ENCODE data around the gene ZBTB32. TPM values are rescaled to one million over a fixed set of nuclear protein-coding genes. Genes with fewer than 3 reads are reported as not detected.
"Not testable (repeated sequence)": the region's sequence is repeated elsewhere in the genome, so short reads cannot be mapped to it uniquely, and the experiment has no call there.

Gene ZBTB32
- total RNA-seq, 1 experiment from 2014 or later, result not detected

DNA sequence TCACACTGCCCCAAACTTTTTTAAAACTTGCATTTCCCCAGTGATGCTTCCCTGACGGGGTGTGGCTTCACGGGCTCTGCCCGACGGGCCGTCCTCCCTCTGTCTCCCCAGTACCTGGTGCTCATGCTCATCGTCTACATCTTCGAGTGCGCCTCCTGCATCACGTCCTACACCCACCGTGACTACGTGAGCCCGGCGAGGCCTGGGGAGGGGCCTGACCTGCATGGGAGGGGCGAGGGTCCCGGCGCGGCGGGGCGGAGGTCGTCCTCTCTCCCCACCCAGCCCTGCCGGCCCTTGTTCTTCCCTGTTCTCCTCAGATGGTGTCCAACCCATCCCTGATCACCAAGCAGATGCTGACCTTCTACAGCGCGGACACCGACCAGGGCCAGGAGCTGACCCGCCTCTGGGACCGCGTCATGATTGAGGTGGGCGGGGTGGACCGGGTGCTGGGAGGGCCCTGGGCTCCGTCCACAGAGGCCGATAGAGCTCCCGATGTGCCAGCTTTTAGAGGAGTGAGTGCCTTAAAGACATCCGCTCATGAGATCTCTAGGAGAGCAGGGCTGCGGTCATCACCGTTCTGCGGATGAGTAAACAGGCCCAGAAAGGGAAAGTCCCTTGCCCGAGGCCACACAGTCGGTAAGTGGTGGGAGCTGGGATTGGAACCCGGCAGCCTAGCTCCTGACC is 31.1 kb upstream of the ZBTB32 start:
- Histone ChIP-seq H3K27ac (no peak overlapping the region), H3K9me3 (replicated peaks) (no peaks in the 10 kb centered on the region), H3K27me3 (replicated peaks) (peaks cover 8% of the 10 kb centered on the region), H3K36me3 (no peaks in the 10 kb centered on the region), H3K4me1 (replicated peaks) (peaks cover 6% of the 10 kb centered on the region; the same call in 1 of the 2 replicates), H3K4me3 (peak overlapping the region; percentile 19)
- peak; percentile 39 to 59 for DNase-seq (ENCODE audit: low read depth in 1 of 2, low spot score in 2 of 2)

DNA sequence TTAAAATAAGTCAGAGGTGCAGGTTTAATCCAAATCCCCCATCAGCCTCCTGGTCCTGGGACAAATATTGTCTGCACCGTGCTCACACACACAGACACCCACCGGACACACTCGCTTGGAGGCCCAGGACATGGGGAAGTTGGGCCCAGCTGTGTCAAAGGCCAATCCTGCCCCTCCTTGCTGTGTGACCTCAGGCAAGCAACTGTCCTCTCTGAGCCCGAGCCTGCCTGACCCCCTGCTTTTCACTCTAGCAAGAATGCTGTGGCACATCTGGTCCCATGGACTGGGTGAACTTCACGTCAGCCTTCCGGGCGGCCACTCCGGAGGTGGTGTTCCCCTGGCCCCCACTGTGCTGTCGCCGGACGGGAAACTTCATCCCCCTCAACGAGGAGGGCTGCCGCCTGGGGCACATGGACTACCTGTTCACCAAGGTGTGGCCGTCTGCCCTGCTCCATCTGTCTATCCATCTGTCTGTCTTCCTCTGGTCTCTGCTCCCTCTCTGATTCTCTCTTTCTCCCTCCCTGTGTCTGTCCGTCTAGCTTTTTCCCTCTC is 28.7 kb upstream of the ZBTB32 start:
- Histone ChIP-seq H3K9me3 (replicated peaks) (no peaks in the 10 kb centered on the region), H3K27me3 (replicated peaks) (peaks cover 8% of the 10 kb centered on the region), H3K4me1 (replicated peaks) (peaks cover 6% of the 10 kb centered on the region; the same call in 1 of the 2 replicates), H3K36me3 (no peaks in the 10 kb centered on the region), H3K27ac (no peak overlapping the region), H3K4me3 (no peak overlapping the region)
- no peak for DNase-seq (ENCODE audit: low read depth in 1 of 2, low spot score in 2 of 2)

DNA sequence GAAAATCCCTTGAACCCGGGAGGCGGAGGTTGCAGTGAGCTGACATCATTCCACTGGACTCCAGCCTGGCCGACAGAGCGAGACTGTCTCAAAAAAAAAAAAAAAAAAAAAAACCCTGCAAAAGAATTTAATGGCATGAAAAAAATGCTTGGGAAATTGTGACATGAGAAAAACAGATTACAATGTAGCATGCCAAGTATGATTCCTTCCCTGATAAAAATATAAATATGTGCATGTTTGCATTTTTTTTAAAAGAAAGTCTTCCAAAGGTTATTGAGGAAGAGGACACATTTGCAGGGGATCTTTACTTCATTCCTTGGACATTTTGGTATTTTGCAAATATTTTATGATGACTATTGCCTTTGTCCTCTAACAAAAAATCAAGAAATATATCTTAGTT is 14.5 kb upstream of the ZBTB32 start:
- no peaks in the 10 kb centered on the region for H3K4me1 ChIP-seq (replicated peaks)
- no peak overlapping the region for H3K4me3 ChIP-seq
- DNase-seq (ENCODE audit: low read depth in 1 of 2, low spot score in 2 of 2), result no peak
- H3K9me3 ChIP-seq (replicated peaks), result no peaks in the 10 kb centered on the region
- no peak overlapping the region for H3K27ac ChIP-seq
- 0 out of 2 replicates have a peak, but pooled peaks cover 4% of the 10 kb centered on the region for H3K27me3 ChIP-seq (replicated peaks)
- H3K36me3 ChIP-seq, result no peaks in the 10 kb centered on the region

DNA sequence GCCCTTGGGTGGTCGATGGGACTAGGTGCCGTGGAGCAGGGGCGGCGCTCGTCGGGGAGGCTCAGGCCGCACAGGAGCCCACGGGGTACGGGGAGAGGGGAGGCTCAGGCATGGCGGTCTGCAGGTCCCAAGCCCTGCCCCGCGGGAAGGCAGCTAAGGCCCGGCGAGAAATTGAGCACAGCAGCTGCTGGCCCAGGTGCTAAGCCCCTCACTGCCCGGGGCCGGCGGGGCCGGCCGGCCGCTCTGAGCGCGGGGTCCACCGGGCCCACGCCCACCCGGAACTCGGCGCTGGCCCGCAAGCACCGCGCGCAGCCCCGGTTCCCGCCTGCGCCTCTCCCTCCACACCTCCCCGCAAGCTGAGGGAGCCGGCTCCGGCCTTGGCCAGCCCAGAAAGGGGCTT is 13.3 kb upstream of the ZBTB32 start:
- not testable (repeated sequence) for H3K27ac ChIP-seq; DNase-seq (ENCODE audit: low read depth in 1 of 2, low spot score in 2 of 2); H3K4me3 ChIP-seq; H3K27me3 ChIP-seq (replicated peaks); H3K4me1 ChIP-seq (replicated peaks); H3K36me3 ChIP-seq; H3K9me3 ChIP-seq (replicated peaks)

DNA sequence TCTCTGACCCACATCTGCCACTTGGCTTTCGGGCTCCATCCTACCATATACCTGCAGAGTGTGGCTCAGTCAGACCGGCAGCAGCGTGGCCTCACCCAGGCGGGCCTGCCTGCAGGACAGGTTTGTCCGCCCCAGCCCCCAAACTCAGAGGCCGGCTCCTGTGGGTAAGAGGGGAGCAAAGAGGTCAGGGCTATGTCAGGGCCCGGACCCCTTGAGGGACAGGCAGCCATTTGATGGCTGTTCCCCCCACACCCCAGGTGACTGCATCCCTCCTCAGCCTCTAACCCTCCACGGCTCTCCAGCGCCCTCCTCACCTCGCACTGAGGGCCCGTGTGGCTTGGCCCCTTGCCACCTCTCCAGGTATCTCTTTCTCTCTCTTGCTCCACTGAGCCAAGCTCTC is 12.3 kb upstream of the ZBTB32 start:
- H3K27ac ChIP-seq, result no peak overlapping the region
- H3K9me3 ChIP-seq (replicated peaks), result no peaks in the 10 kb centered on the region
- H3K36me3 ChIP-seq, result no peaks in the 10 kb centered on the region
- 0 out of 2 replicates have a peak, but pooled peaks cover 4% of the 10 kb centered on the region for H3K27me3 ChIP-seq (replicated peaks)
- H3K4me1 ChIP-seq (replicated peaks), result no peaks in the 10 kb centered on the region
- no peak for DNase-seq (ENCODE audit: low read depth in 1 of 2, low spot score in 2 of 2)
- no peak overlapping the region for H3K4me3 ChIP-seq

DNA sequence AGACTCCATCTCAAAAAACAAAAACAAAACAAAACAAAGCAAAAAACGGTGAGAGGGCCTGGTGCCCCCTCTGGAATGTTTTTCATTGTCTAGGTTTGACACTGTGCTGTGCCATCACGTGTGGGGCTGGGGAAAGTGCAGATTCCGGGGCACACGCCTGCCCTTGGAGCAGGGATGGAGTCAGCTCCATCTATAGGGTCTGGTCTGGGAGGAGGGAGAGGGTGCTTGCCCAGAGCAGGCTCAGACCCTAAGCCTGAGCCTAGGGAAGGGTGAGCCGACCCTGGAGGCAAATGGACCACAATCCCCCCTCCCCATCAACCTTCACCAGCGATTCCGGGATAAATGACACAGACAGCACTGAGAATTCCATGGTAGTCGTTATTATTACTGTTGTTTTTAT is 10.9 kb upstream of the ZBTB32 start:
- Histone ChIP-seq H3K27ac (no peak overlapping the region), H3K4me3 (no peak overlapping the region), H3K4me1 (replicated peaks) (no peaks in the 10 kb centered on the region), H3K9me3 (replicated peaks) (no peaks in the 10 kb centered on the region), H3K27me3 (replicated peaks) (0 out of 2 replicates have a peak, but pooled peaks cover 2% of the 10 kb centered on the region), H3K36me3 (no peaks in the 10 kb centered on the region)
- no peak for DNase-seq (ENCODE audit: low read depth in 1 of 2, low spot score in 2 of 2)

DNA sequence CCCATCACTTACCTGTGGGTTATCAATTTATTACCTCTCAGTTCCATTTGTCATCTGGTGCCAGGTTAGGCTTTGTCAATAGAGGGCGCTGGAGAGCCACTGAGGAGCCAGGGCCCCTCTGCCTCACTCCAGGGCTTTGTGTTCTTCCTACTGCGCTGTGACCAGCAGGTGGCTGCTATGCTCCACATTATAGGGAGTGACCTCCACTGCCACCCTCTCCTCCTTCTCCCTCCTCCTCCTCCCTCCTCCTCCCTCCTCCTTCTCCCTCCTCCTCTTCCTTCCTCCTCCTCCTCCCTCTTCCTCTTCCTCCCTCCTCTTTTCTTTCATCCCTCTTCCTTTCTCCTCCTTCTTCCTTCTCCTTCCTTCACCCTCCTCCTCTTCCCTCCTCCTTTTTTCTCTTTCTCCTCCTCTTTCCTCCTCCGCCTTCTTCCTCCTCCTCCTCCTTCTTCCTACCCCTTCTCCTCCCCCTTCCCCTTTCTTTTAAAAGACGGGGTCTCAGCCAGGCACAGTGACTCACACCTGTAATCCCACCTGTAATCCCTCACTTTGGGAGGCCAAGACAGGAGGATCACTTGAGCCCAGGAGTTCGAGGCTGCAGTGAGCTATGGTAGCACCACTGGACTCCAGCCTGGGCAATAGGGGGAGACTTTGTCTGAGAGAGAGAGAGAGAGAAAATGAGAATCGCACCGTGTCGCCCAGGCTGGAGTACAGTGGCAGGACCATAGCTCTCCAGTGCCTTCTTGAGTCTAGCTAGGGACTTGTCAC is 10.3 kb upstream of the ZBTB32 start:
- Histone ChIP-seq H3K27me3 (replicated peaks) (no peaks in the 10 kb centered on the region), H3K27ac (no peak overlapping the region), H3K36me3 (no peaks in the 10 kb centered on the region), H3K4me3 (no peak overlapping the region), H3K9me3 (replicated peaks) (no peaks in the 10 kb centered on the region), H3K4me1 (replicated peaks) (no peaks in the 10 kb centered on the region)
- DNase-seq (ENCODE audit: low read depth in 1 of 2, low spot score in 2 of 2), result peak; percentile 58 to 85

DNA sequence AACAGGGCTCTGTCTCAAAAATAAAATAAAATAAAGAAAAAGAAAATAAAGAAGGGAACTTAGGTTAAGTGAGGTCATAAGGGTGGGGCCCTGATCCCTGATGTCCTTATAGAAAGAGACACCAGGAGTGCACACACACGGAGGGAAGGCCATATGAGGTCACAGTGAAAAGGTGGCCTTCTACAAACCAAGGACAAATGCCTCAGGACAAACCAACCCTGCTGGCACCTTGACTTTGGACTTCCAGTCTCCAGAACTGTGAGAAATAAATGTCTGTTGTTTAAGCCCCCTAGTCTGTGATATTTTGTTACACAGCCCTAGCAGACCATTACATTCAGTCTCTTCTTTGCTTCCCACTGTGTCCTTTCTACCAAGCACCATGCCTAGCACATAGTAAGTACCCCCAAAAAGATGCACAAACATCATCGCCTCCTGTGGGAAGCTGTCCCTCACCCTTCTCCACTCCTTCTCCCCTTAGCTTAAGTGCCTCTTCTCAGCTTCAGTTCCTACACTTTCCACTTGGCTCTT is 8.4 kb upstream of the ZBTB32 start:
- no peaks in the 10 kb centered on the region for H3K9me3 ChIP-seq (replicated peaks)
- no peaks in the 10 kb centered on the region for H3K27me3 ChIP-seq (replicated peaks)
- H3K27ac ChIP-seq, result no peak overlapping the region
- H3K36me3 ChIP-seq, result no peaks in the 10 kb centered on the region
- no peak overlapping the region for H3K4me3 ChIP-seq
- no peak for DNase-seq (ENCODE audit: low read depth in 1 of 2, low spot score in 2 of 2)
- H3K4me1 ChIP-seq (replicated peaks), result no peaks in the 10 kb centered on the region

DNA sequence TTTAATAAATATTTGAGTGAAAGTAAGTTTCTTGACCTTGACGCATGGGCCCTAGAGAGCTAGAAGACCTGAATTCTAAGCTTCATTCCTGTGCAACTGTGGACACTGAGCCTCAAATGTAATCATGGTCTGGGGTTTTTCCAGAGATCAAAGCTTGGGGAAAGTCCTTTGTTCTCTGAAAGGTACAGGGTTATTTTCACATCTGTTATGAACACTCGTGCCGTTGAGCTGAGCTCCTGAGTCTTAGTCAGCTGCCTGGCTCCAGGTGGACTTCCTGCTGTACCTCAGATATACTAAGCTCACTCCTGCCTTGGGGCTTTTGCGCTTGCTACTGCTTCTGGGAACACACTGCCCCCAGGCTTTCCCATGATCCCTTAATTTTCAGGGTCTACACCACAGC is 7.5 kb upstream of the ZBTB32 start:
- no peak for DNase-seq (ENCODE audit: low read depth in 1 of 2, low spot score in 2 of 2)
- no peak overlapping the region for H3K4me3 ChIP-seq
- H3K36me3 ChIP-seq, result no peaks in the 10 kb centered on the region
- H3K9me3 ChIP-seq (replicated peaks), result no peaks in the 10 kb centered on the region
- H3K27me3 ChIP-seq (replicated peaks), result no peaks in the 10 kb centered on the region
- no peak overlapping the region for H3K27ac ChIP-seq
- H3K4me1 ChIP-seq (replicated peaks), result no peaks in the 10 kb centered on the region

DNA sequence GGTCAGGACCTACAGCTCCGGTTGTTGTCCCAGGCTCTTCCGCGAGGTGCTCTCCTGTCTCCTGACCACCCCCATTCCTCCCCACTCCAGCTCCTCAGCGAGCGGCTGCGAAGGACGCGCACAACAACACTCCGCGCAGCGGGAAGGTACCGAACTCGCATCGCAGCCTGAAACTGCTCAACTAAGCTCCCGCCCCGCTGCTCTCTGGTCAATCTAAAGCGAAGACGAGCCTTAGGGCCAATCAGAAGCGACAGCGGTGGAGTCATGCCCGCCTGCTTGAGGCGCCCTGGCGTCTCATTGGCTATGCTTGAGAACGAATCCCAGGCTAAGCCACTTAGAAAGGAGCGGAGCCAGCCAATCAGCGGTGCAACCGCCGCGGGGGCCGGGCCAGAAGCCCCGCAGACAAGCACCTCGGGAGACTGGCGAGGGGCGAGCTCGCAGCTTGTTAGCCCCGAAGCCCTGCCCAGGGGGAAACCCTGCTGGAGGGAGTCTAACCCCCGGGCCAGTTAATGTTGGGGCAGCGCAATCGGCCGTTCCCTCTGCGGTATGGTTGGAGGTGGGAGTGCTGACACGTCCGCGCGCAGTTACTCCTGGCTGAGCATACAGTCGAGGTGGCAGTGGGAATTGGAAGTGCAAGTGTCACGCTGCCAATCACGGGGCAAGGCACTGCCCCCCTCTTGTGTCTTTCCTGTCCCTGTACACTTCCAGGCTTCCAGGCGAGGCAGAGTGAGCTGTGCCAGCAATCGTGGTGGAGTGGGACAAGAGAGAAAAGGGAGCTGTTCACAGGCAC is 1.9 kb upstream of the ZBTB32 start:
- no peaks in the 10 kb centered on the region; the same call in 1 of the 2 replicates for H3K27me3 ChIP-seq (replicated peaks)
- peak; percentile 88 to 95 for DNase-seq (ENCODE audit: low read depth in 1 of 2, low spot score in 2 of 2)
- 0 out of 2 replicates have a peak, but pooled peaks cover 3% of the 10 kb centered on the region for H3K4me1 ChIP-seq (replicated peaks)
- H3K4me3 ChIP-seq, result peak overlapping the region; percentile 39
- peaks cover 4% of the 10 kb centered on the region; the same call in 1 of the 2 replicates for H3K9me3 ChIP-seq (replicated peaks)
- no peak overlapping the region for H3K27ac ChIP-seq
- H3K36me3 ChIP-seq, result no peaks in the 10 kb centered on the region

DNA sequence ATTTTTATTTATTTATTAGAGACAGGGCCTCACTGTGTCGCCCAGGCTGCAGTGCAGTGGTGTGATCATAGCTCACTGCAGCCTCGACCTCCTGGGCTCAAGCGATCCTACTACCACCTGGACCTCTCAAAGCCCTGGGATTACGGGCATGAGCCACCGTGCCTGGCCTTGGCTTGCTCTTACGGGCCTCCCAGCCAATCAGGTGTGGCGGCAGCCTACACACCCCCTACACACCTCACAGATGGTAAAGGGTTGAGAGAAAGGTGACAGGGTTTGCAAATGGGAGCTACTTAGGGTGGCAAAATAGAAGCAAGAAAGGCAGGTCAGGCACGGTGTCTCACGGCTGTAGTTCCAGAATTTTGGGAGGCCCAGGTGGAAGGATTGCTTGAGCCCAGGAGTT is 1.0 kb upstream of the ZBTB32 start:
- Histone ChIP-seq H3K4me1 (replicated peaks) (0 out of 2 replicates have a peak, but pooled peaks cover 3% of the 10 kb centered on the region), H3K9me3 (replicated peaks) (peaks cover 4% of the 10 kb centered on the region; the same call in 1 of the 2 replicates), H3K36me3 (no peaks in the 10 kb centered on the region), H3K27me3 (replicated peaks) (no peaks in the 10 kb centered on the region; the same call in 1 of the 2 replicates), H3K4me3 (no peak overlapping the region), H3K27ac (no peak overlapping the region)
- DNase-seq (ENCODE audit: low read depth in 1 of 2, low spot score in 2 of 2), result no peak

DNA sequence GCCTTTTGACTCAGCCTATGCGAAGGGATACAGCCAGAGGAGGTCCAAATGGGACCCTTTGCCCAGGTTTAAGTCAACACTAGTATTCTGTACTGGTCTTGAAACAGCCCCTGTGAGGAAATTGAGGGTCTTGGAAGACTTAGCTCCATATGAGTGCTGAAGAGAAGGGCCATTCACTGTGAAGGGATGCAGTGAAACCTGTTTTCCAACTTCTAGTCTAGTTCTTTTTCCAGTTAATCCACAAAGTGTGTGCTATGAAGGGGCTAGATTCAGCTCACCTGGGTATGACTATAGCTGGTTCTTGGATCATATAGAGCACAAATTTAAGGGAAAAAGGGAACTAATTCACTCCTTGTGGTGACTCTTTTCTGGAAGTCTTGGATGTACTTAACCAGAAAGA is 4.0 kb downstream of the ZBTB32 start:
- H3K27ac ChIP-seq, result no peak overlapping the region
- peaks cover 4% of the 10 kb centered on the region; the same call in 1 of the 2 replicates for H3K9me3 ChIP-seq (replicated peaks)
- H3K27me3 ChIP-seq (replicated peaks), result peaks cover 8% of the 10 kb centered on the region
- no peaks in the 10 kb centered on the region for H3K36me3 ChIP-seq
- no peak for DNase-seq (ENCODE audit: low read depth in 1 of 2, low spot score in 2 of 2)
- H3K4me1 ChIP-seq (replicated peaks), result no peaks in the 10 kb centered on the region
- H3K4me3 ChIP-seq, result no peak overlapping the region
